ENCODE data around the gene TMEM114. TPM values are rescaled to one million over a fixed set of nuclear protein-coding genes. Genes with fewer than 3 reads are reported as not detected.

The TMEM114 gene
- total RNA-seq, 4 donors from 2014 or later = not detected

GRCh38 chr16:8572919-8573724 lies 17.2 kb downstream of the TMEM114 start:
- TF ChIP-seq, protein P1, sequence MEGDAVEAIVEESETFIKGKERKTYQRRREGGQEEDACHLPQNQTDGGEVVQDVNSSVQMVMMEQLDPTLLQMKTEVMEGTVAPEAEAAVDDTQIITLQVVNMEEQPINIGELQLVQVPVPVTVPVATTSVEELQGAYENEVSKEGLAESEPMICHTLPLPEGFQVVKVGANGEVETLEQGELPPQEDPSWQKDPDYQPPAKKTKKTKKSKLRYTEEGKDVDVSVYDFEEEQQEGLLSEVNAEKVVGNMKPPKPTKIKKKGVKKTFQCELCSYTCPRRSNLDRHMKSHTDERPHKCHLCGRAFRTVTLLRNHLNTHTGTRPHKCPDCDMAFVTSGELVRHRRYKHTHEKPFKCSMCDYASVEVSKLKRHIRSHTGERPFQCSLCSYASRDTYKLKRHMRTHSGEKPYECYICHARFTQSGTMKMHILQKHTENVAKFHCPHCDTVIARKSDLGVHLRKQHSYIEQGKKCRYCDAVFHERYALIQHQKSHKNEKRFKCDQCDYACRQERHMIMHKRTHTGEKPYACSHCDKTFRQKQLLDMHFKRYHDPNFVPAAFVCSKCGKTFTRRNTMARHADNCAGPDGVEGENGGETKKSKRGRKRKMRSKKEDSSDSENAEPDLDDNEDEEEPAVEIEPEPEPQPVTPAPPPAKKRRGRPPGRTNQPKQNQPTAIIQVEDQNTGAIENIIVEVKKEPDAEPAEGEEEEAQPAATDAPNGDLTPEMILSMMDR (IDR thresholded peaks at IDR 0.05; ENCODE audit: low read depth) = no peak

- TF ChIP-seq, protein P1 (IDR thresholded peaks at IDR 0.05; ENCODE audit: low read depth) = no peak
Observed at GRCh38 chr16:8572063-8572918, 18.0 kb downstream of the TMEM114 start.

GRCh38 chr16:8571061-8571596 lies 19.2 kb downstream of the TMEM114 start:
- TF ChIP-seq, protein P1 (IDR thresholded peaks at IDR 0.05; ENCODE audit: low read depth) = no peak

DNA sequence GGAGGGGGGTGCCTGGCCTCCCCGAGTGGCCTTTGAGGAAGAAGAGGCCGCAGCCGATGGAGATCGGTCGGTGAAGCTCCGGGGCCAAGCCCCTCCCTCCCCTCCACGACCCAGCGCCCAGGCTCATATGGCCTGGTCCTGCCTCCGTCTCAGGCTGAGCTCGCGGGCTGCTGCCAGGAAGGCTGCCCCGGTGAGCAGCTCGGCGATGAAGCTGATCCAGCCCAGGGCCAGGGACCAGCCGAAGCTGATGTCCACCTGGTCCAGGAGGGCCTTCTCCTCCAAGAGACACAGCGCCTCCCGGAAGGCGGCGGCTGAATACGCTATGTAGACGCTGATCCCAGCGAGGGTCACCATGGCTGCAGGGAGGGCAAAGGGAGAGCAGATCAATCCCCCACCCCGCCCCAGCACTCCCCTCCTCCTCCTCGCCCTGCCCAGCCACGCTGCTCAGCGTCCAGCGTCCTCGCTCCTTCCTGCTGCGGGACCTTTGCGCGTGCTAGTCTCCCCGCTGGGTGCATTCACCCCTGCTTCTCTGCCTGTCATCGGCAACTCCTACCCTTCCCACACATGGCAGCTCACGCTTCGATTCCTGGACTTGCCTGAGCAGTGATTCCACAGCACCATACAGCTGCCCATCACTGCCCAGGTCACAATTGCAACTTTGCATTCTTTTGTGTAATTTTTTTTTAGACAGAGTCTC lies 20.5 kb downstream of the TMEM114 start:
- TF ChIP-seq, protein P1 (IDR thresholded peaks at IDR 0.05; ENCODE audit: low read depth) = no peak

DNA sequence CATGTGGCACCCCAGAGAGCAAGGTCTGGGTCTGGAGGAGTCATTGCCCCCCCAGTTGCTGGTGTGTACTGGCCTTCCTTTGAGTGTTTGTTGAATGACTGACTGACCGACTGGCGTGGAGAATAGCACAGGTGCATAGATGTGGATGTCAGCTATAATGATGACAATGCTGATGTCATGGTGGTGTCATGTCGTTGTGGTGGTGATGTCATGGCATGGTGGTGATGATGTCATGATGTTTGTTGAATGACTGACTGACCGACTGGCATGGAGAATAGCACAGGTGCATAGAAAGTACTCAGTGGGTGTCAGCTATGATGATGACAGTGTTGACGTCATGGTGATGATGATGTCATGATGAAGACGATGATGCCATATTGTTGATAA lies 22.1 kb downstream of the TMEM114 start:
- TF ChIP-seq, protein P1 (IDR thresholded peaks at IDR 0.05; ENCODE audit: low read depth) = no peak

GRCh38 chr16:8567355-8568230 lies 22.7 kb downstream of the TMEM114 start:
- TF ChIP-seq, protein P1 (IDR thresholded peaks at IDR 0.05; ENCODE audit: low read depth) = no peak
